H1 (cell line): ENCODE measurements around the gene RNASEH2A. TPM values are rescaled to one million over a fixed set of nuclear protein-coding genes. Genes with fewer than 3 reads are reported as not detected.

Source experiments
- CTCF ChIA-PET: fragments of 300-600 bp; sonication (Branson Sonifier 250); formaldehyde crosslinking; loops from one replicate; lab custom pipeline; 2021; ENCODE audit not compliant: partially characterized antibody; lab: Charles Lee
- POLR2A ChIA-PET: fragments of 300-600 bp; sonication (Branson Sonifier 250); formaldehyde crosslinking; loops from one replicate; lab custom pipeline; 2021; ENCODE audit warnings: inconsistent platforms; ENCODE audit not compliant: partially characterized antibody; lab: Charles Lee
- DNase-seq, 2 experiments: peaks; one replicate each; pipeline versions ENCODE4 v3.0.0 to v3.0.0-alpha.2; 2010 to 2022; ENCODE audit warnings: low spot score in 2 of 2, low read depth in 1 of 2, mixed read lengths in 1 of 2
- FAIRE-seq: peaks from 2 replicates; lab custom pipeline; 2011; peaks lifted over from hg19 to GRCh38; lab: Jason Lieb, UNC
- H2AFZ ChIP-seq: 2 replicates; pipeline ENCODE4 v1.8.1; 2012; ENCODE audit warnings: low read length, inconsistent platforms
- H2AK5ac ChIP-seq: 2 replicates; pipeline ENCODE4 v1.6.1; 2013; ENCODE audit warnings: low read depth, low read length
- H2BK120ac ChIP-seq: replicated peaks from 2 replicates; pipeline ENCODE3; 2013; ENCODE audit warnings: low read depth, low read length, inconsistent platforms
- H2BK12ac ChIP-seq: 2 replicates; pipeline ENCODE4 v1.6.1; 2013; ENCODE audit warnings: low read depth, low read length
- H2BK15ac ChIP-seq: 2 replicates; pipeline ENCODE4 v1.6.1; 2013; ENCODE audit warnings: low read length
- H2BK20ac ChIP-seq: 2 replicates; pipeline ENCODE4 v1.6.1; 2013; ENCODE audit warnings: low read length
- H2BK5ac ChIP-seq: 2 replicates; pipeline ENCODE4 v1.6.1; 2013; ENCODE audit warnings: low read depth, low read length
- H3K14ac ChIP-seq: 2 replicates; pipeline ENCODE4 v1.6.1; 2013; ENCODE audit warnings: inconsistent platforms; ENCODE audit not compliant: insufficient read length
- H3K18ac ChIP-seq: 2 replicates; pipeline ENCODE4 v1.6.1; 2013; ENCODE audit warnings: low read length; ENCODE audit errors: extremely low read depth
- H3K23ac ChIP-seq: 2 replicates; pipeline ENCODE4 v1.6.1; 2013; ENCODE audit warnings: inconsistent platforms; ENCODE audit not compliant: insufficient read length
- H3K23me2 ChIP-seq: 2 replicates; pipeline ENCODE4 v1.6.1; 2013; ENCODE audit warnings: low read depth, low read length
- H3K27ac ChIP-seq: 2 replicates; pipeline ENCODE4 v1.6.1; 2011; ENCODE audit warnings: low read depth, low read length, inconsistent platforms
- H3K27me3 ChIP-seq, 4 experiments: replicated peaks in 1 of 4; 1 replicate in 1 of 4; 2 replicates in 3 of 4; pipeline versions ENCODE4 v1.6.1 to v1.8.1; 2011 to 2013; ENCODE audit warnings: low read length in 3 of 4, mild to moderate bottlenecking in 3 of 4, inconsistent platforms in 2 of 4, mixed read lengths in 2 of 4, moderate library complexity in 1 of 4; ENCODE audit not compliant: control insufficient read depth in 3 of 4, insufficient read depth in 3 of 4; ENCODE audit errors: extremely low read depth in 1 of 4
- H3K36me3 ChIP-seq, 4 experiments: 2 replicates each; pipeline versions ENCODE4 v1.6.1 to v1.8.1; 2011 to 2013; ENCODE audit warnings: mild to moderate bottlenecking in 4 of 4, low read length in 3 of 4, moderate library complexity in 2 of 4, control low read depth in 1 of 4, inconsistent platforms in 1 of 4; ENCODE audit not compliant: insufficient read depth in 4 of 4, control insufficient read depth in 2 of 4
- H3K4ac ChIP-seq: replicated peaks from 2 replicates; pipeline ENCODE3; 2013; ENCODE audit warnings: low read length, low read depth, mixed read lengths, inconsistent platforms; ENCODE audit not compliant: insufficient read length
- H3K4me1 ChIP-seq, 4 experiments: replicated peaks in 1 of 4; 1 replicate in 1 of 4; 2 replicates in 3 of 4; pipeline versions ENCODE4 v1.6.1 to v1.8.1; 2011 to 2013; ENCODE audit warnings: low read length in 3 of 4, inconsistent platforms in 2 of 4, mixed read lengths in 1 of 4; ENCODE audit not compliant: insufficient read depth in 4 of 4, control insufficient read depth in 3 of 4
- H3K4me2 ChIP-seq, 2 experiments: 2 replicates each; pipeline versions ENCODE4 v1.6.1 to v1.8.1; 2011 to 2013; ENCODE audit warnings: low read depth in 2 of 2, low read length in 2 of 2, control low read depth in 1 of 2, inconsistent platforms in 1 of 2, mild to moderate bottlenecking in 1 of 2; ENCODE audit not compliant: insufficient read depth in 1 of 2
- H3K4me3 ChIP-seq, 4 experiments: fragments of 200-600, 300-600 bp in 1 of 4; sonication (generic), shearing (Covaris generic), sonication (Bioruptor Twin) in 1 of 4; 2 replicates each; pipeline versions ENCODE4 v1.5.1 to v1.8.1; 2011 to 2016; ENCODE audit warnings: low read length in 4 of 4, low read depth in 3 of 4, control low read depth in 2 of 4, inconsistent platforms in 2 of 4, mild to moderate bottlenecking in 2 of 4, mixed read lengths in 1 of 4, moderate library complexity in 1 of 4; ENCODE audit not compliant: insufficient read depth in 2 of 4; ENCODE audit errors: extremely low read depth in 1 of 4
- H3K56ac ChIP-seq: replicated peaks from 2 replicates; pipeline ENCODE3; 2013; ENCODE audit warnings: low read depth, mild to moderate bottlenecking, mixed read lengths, low read length, inconsistent platforms; ENCODE audit not compliant: insufficient read length
- H3K79me1 ChIP-seq: 2 replicates; pipeline ENCODE4 v1.6.1; 2013; ENCODE audit warnings: low read depth, low read length, control low read depth
- H3K79me2 ChIP-seq, 2 experiments: 2 replicates each; pipeline versions ENCODE4 v1.6.1 to v1.8.1; 2012 to 2013; ENCODE audit warnings: low read length in 2 of 2, mild to moderate bottlenecking in 2 of 2, inconsistent platforms in 1 of 2; ENCODE audit not compliant: insufficient read depth in 2 of 2, control insufficient read depth in 1 of 2
- H3K9ac ChIP-seq, 4 experiments: replicated peaks in 1 of 4; 1 replicate in 1 of 4; 2 replicates in 3 of 4; pipeline versions ENCODE4 v1.6.1 to v1.8.1; 2011 to 2013; ENCODE audit warnings: low read depth in 3 of 4, low read length in 3 of 4, control low read depth in 2 of 4, mild to moderate bottlenecking in 2 of 4, moderate library complexity in 2 of 4, inconsistent platforms in 1 of 4; ENCODE audit errors: extremely low read depth in 1 of 4
- H3K9me3 ChIP-seq, 2 experiments: 2 replicates each; pipeline versions ENCODE4 v1.6.1 to v1.8.1; 2012 to 2013; ENCODE audit warnings: mild to moderate bottlenecking in 2 of 2, moderate library complexity in 2 of 2, control low read depth in 1 of 2, inconsistent platforms in 1 of 2, low read depth in 1 of 2, low read length in 1 of 2, mixed read lengths in 1 of 2; ENCODE audit not compliant: insufficient read depth in 2 of 2
- H4K20me1 ChIP-seq, 2 experiments: replicated peaks in 1 of 2; 2 replicates each; pipeline versions ENCODE3 to v1.8.1; 2011 to 2013; ENCODE audit warnings: inconsistent platforms in 2 of 2, low read length in 2 of 2, mild to moderate bottlenecking in 1 of 2; ENCODE audit not compliant: insufficient read depth in 2 of 2, control insufficient read depth in 1 of 2
- H4K5ac ChIP-seq: 2 replicates; pipeline ENCODE4 v1.6.1; 2013; ENCODE audit warnings: low read length, low read depth, mixed read lengths, inconsistent platforms; ENCODE audit not compliant: insufficient read length
- H4K8ac ChIP-seq: 2 replicates; pipeline ENCODE4 v1.8.0; 2013; ENCODE audit warnings: mild to moderate bottlenecking, moderate library complexity, low read length, inconsistent platforms; ENCODE audit not compliant: insufficient read depth; ENCODE audit errors: extremely low read depth
- H4K91ac ChIP-seq: replicated peaks from 2 replicates; pipeline ENCODE3; 2013; ENCODE audit warnings: low read length, mixed read lengths, inconsistent platforms; ENCODE audit not compliant: insufficient read length
- BACH1 ChIP-seq: IDR thresholded peaks from 2 replicates; pipeline ENCODE4 v1.6.1; 2012; ENCODE audit warnings: low read length, improper control_type of control experiment
- JUN ChIP-seq: IDR thresholded peaks from 2 replicates; pipeline ENCODE4 v1.6.1; 2011; ENCODE audit warnings: low read depth, mild to moderate bottlenecking, improper control_type of control experiment, low read length
- JUND ChIP-seq: IDR thresholded peaks from 2 replicates; pipeline ENCODE4 v1.6.1; 2011; ENCODE audit warnings: mild to moderate bottlenecking, improper control_type of control experiment, low read length
- SRF ChIP-seq: IDR thresholded peaks from 2 replicates; pipeline ENCODE4 v1.6.1; 2011; ENCODE audit warnings: mild to moderate bottlenecking, low read depth, low read length, moderate library complexity
- WGBS, 2 experiments: shearing (Covaris generic) in 1 of 2; methylation state at CpG; one replicate each; pipeline versions ENCODE4 v1.1.6 to v1.1.7; 2013 to 2015; ENCODE audit warnings: low lambda C conversion rate in 2 of 2, mixed read lengths in 2 of 2, inconsistent platforms in 1 of 2, low coverage in 1 of 2, missing lambda C conversion rate in 1 of 2; ENCODE audit not compliant: insufficient replicate concordance in 2 of 2, insufficient coverage in 1 of 2, insufficient read length in 1 of 2; ENCODE audit errors: extremely low coverage in 1 of 2, missing lambda C conversion rate in 1 of 2; 5-methylcytosine and 5-hydroxymethylcytosine counted together
- polyA plus RNA-seq, 7 experiments: library from polyadenylated mRNA; depleted of rRNA in 3 of 7; stranded (reverse) in 5 of 7; unstranded in 2 of 7; fragments of >200 nt in 5 of 7; fragments of 200-250 nt in 2 of 7; gene quantifications; 1 replicate in 5 of 7; 2 replicates in 1 of 7; 4 replicates in 1 of 7; pipeline versions ENCODE4 v1.2.1 to v1.2.3, GENCODE V29; 2011 to 2013; ENCODE audit warnings: missing spikeins in 2 of 7, mixed read lengths in 2 of 7
- total RNA-seq: library from RNA; stranded (reverse); fragmentation: NEBNext Ultra II Directional; extraction: Animal tissue kit (Norgen Biotek cat#: 25700); gene quantifications from 2 replicates; pipeline ENCODE4 v1.2.1, GENCODE V29; 2021
- TF ChIP-seq, protein P1 (sequence below), 3 experiments: IDR thresholded peaks; 1 replicate in 2 of 3; 2 replicates in 1 of 3; pipeline versions ENCODE4 v1.5.1 to v1.6.1; 2011; ENCODE audit warnings: low read length in 3 of 3, mild to moderate bottlenecking in 3 of 3, inconsistent platforms in 2 of 3, low read depth in 1 of 3, moderate library complexity in 1 of 3; ENCODE audit not compliant: insufficient read depth in 1 of 3; ENCODE audit errors: control extremely low read depth in 1 of 3
- TF ChIP-seq, protein P2 (sequence below): IDR thresholded peaks from 2 replicates; pipeline ENCODE4 v1.6.1; 2011; ENCODE audit warnings: low read depth, mild to moderate bottlenecking, low read length; ENCODE audit not compliant: insufficient read depth

The RNASEH2A gene
- total and polyA plus RNA-seq, 2 of the 8 experiments (the other 6 are each of a cell fraction or from before 2014, with no cell fraction given): 67.5 to 120 TPM

DNA sequence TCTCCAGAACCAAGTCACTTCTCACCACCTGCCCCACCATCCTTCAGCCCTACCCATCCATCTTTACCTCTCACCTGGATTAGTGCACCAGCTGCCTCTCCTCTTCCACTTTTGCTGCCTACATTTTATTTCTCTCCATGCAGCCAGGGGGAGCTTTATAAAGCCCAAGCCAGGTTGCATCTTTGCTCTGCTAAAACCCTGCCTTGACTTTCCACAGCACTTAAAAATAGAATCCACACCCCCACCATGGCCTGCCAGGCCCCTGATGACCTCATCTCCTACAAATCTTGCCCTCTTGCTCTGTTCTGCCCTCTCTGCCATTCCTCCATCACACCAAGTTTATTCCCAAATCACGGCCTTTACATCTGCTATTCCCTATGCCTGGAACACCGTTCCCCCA is 32.8 kb upstream of the RNASEH2A start:
- Histone ChIP-seq H3K23me2 (peaks cover 15% of the 10 kb centered on the region; the same call in 1 of the 2 replicates), H2BK15ac (no peak overlapping the region), H2AFZ (no peak overlapping the region), H4K91ac (no peak overlapping the region), H3K14ac (no peak overlapping the region), H3K27me3 (no peaks in the 10 kb centered on the region), H4K8ac (no peak overlapping the region), H3K4me2 (no peak overlapping the region), H3K56ac (no peak overlapping the region), H3K36me3 (peaks cover 0 to 12% (median 5%) of the 10 kb centered on the region in 4 experiments; a peak in 6 of 8 replicates), H3K9me3 (no peaks in the 10 kb centered on the region), H2AK5ac (no peak overlapping the region), H4K20me1 (peaks cover 0 to 3% of the 10 kb centered on the region in 2 experiments), H2BK120ac (no peak overlapping the region), H3K18ac (no peak overlapping the region), H3K27ac (no peak overlapping the region), H3K4me1 (peaks cover 2 to 20% (median 11%) of the 10 kb centered on the region in 4 experiments), H2BK12ac (no peak overlapping the region), H3K4me3 (no peak overlapping the region), H3K79me2 (no peaks in the 10 kb centered on the region), H3K4ac (no peak overlapping the region), H2BK5ac (no peak overlapping the region), H4K5ac (no peak overlapping the region), H3K79me1 (no peaks in the 10 kb centered on the region), H3K9ac (no peak overlapping the region), H2BK20ac (no peak overlapping the region), H3K23ac (no peak overlapping the region)
- TF ChIP-seq SRF: no peak
- TF ChIP-seq JUND: no peak
- TF ChIP-seq, protein P1, sequence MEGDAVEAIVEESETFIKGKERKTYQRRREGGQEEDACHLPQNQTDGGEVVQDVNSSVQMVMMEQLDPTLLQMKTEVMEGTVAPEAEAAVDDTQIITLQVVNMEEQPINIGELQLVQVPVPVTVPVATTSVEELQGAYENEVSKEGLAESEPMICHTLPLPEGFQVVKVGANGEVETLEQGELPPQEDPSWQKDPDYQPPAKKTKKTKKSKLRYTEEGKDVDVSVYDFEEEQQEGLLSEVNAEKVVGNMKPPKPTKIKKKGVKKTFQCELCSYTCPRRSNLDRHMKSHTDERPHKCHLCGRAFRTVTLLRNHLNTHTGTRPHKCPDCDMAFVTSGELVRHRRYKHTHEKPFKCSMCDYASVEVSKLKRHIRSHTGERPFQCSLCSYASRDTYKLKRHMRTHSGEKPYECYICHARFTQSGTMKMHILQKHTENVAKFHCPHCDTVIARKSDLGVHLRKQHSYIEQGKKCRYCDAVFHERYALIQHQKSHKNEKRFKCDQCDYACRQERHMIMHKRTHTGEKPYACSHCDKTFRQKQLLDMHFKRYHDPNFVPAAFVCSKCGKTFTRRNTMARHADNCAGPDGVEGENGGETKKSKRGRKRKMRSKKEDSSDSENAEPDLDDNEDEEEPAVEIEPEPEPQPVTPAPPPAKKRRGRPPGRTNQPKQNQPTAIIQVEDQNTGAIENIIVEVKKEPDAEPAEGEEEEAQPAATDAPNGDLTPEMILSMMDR (IDR thresholded peaks at IDR 0.05; ENCODE audit: control extremely low read depth in 1 of 3, insufficient read depth in 1 of 3, low read depth in 1 of 3, low read length in 3 of 3): peak in 2 of 3 experiments; percentile 15 to 33; a peak in 2 of 4 replicates
- TF ChIP-seq JUN: no peak
- TF ChIP-seq, protein P2, sequence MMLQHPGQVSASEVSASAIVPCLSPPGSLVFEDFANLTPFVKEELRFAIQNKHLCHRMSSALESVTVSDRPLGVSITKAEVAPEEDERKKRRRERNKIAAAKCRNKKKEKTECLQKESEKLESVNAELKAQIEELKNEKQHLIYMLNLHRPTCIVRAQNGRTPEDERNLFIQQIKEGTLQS: no peak
- TF ChIP-seq BACH1: no peak
- DNase-seq: no peak
- no peak for FAIRE-seq
- ChIA-PET CTCF (interaction anchor here (0.6 to 11.2 kb wide), 13 partner anchors 10 to 90 kb away, joined by 3 to 137 read pairs (median 5); partner anchors contain the start of genes JUNB, PRDX2 and THSD8), POLR2A (interaction anchor here (0.9 to 16.6 kb wide), 8 partner anchors 9 to 77 kb away, joined by 3 to 317 read pairs (median 10); partner anchors contain the start of genes FBXW9, JUNB, PRDX2 and THSD8)
- 96% methylated on average over 2 of the region's 2 CpGs; no CpG with 5 or more reads in 1 of the 2 experiments for WGBS, 2 experiments
